ENCODE data around the gene COL23A1.

GRCh38 chr5:178389796-178390195, 200.4 kb downstream of the COL23A1 start:
- TF ChIP-seq CREM (CRISPR knock-in tag; IDR thresholded peaks at IDR 0.05) (no peak), AFF4 (CRISPR knock-in tag; IDR thresholded peaks at IDR 0.05; ENCODE audit: borderline replicate concordance) (no peak)
